ENCODE results near the gene LATS2. TPM values are rescaled to one million over a fixed set of nuclear protein-coding genes. Genes with fewer than 3 reads are reported as not detected.

The LATS2 gene
- total RNA-seq, 3 donors from 2014 or later = 15.1 to 35.2 (median 21.6) TPM

- TF ChIP-seq, protein P1, sequence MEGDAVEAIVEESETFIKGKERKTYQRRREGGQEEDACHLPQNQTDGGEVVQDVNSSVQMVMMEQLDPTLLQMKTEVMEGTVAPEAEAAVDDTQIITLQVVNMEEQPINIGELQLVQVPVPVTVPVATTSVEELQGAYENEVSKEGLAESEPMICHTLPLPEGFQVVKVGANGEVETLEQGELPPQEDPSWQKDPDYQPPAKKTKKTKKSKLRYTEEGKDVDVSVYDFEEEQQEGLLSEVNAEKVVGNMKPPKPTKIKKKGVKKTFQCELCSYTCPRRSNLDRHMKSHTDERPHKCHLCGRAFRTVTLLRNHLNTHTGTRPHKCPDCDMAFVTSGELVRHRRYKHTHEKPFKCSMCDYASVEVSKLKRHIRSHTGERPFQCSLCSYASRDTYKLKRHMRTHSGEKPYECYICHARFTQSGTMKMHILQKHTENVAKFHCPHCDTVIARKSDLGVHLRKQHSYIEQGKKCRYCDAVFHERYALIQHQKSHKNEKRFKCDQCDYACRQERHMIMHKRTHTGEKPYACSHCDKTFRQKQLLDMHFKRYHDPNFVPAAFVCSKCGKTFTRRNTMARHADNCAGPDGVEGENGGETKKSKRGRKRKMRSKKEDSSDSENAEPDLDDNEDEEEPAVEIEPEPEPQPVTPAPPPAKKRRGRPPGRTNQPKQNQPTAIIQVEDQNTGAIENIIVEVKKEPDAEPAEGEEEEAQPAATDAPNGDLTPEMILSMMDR (IDR thresholded peaks at IDR 0.05) = no peak
- TF ChIP-seq POLR2AphosphoS5 (IDR thresholded peaks at IDR 0.05) (no peak), POLR2A (IDR thresholded peaks at IDR 0.05) (no peak)
- H3K9me3 ChIP-seq = no peaks in the 10 kb centered on the region
- no peak overlapping the region for H3K27ac ChIP-seq
- intact Hi-C loops (cut with DNase I; ENCODE audit: low total_unique reads) = no loop called here
- no peak overlapping the region for H3K4me3 ChIP-seq
- no peaks in the 10 kb centered on the region for H3K27me3 ChIP-seq
- DNase-seq (ENCODE audit: low spot score in 2 of 2) = no peak
- peaks cover 20% of the 10 kb centered on the region for H3K36me3 ChIP-seq
- no peaks in the 10 kb centered on the region for H3K4me1 ChIP-seq
Observed at GRCh38 chr13:20980430-20980829, 81.0 kb downstream of the LATS2 start.

DNA sequence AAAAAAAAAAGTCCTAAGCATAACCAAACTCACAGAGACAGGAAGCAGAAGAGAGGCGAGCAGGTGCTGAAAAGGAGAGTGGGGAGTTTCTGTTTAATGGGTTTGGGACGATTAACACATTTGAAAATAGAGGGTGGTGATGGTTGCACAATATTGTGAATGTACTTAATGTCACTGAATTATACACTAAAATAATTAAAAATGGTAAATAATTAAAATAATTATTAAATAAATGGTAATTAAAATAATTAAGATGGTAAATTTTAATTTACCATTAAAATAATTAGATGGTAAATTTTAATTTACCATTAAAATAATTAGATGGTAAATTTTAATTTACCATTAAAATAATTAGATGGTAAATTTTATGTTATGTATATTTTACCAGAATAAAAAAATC lies 84.0 kb downstream of the LATS2 start:
- Histone ChIP-seq H3K4me3 (no peak overlapping the region), H3K27ac (no peak overlapping the region), H3K27me3 (no peaks in the 10 kb centered on the region), H3K4me1 (no peaks in the 10 kb centered on the region), H3K9me3 (no peaks in the 10 kb centered on the region), H3K36me3 (peaks cover 14% of the 10 kb centered on the region)
- intact Hi-C loops (cut with DNase I; ENCODE audit: low total_unique reads) = no loop called here
- TF ChIP-seq POLR2AphosphoS5 (IDR thresholded peaks at IDR 0.05) (no peak), POLR2A (IDR thresholded peaks at IDR 0.05) (no peak)
- TF ChIP-seq, protein P1 (IDR thresholded peaks at IDR 0.05) = no peak
- DNase-seq (ENCODE audit: low spot score in 2 of 2) = no peak

- no peak for DNase-seq (ENCODE audit: low spot score in 2 of 2)
- no peak overlapping the region for H3K27ac ChIP-seq
- no peak overlapping the region for H3K4me3 ChIP-seq
- H3K27me3 ChIP-seq = no peaks in the 10 kb centered on the region
- no peaks in the 10 kb centered on the region for H3K4me1 ChIP-seq
- no peaks in the 10 kb centered on the region for H3K9me3 ChIP-seq
- intact Hi-C loops (cut with DNase I; ENCODE audit: low total_unique reads) = no loop called here
- TF ChIP-seq, protein P1 (IDR thresholded peaks at IDR 0.05) = no peak
- TF ChIP-seq POLR2A (IDR thresholded peaks at IDR 0.05) (no peak), POLR2AphosphoS5 (IDR thresholded peaks at IDR 0.05) (no peak)
- no peaks in the 10 kb centered on the region for H3K36me3 ChIP-seq
Observed at GRCh38 chr13:20974981-20975585, 86.3 kb downstream of the LATS2 start.

GRCh38 chr13:20973886-20974425 lies 87.4 kb downstream of the LATS2 start:
- H3K27ac ChIP-seq = no peak overlapping the region
- no peaks in the 10 kb centered on the region for H3K27me3 ChIP-seq
- intact Hi-C loops (cut with DNase I; ENCODE audit: low total_unique reads) = no loop called here
- no peaks in the 10 kb centered on the region for H3K36me3 ChIP-seq
- H3K9me3 ChIP-seq = no peaks in the 10 kb centered on the region
- H3K4me1 ChIP-seq = no peaks in the 10 kb centered on the region
- TF ChIP-seq, protein P1 (IDR thresholded peaks at IDR 0.05) = no peak
- TF ChIP-seq POLR2A (IDR thresholded peaks at IDR 0.05) = no peak
- H3K4me3 ChIP-seq = no peak overlapping the region
- DNase-seq (ENCODE audit: low spot score in 2 of 2) = no peak

- H3K4me1 ChIP-seq = no peaks in the 10 kb centered on the region
- H3K27me3 ChIP-seq = no peaks in the 10 kb centered on the region
- no peaks in the 10 kb centered on the region for H3K36me3 ChIP-seq
- no peak overlapping the region for H3K27ac ChIP-seq
- intact Hi-C loops (cut with DNase I; ENCODE audit: low total_unique reads) = no loop called here
- H3K4me3 ChIP-seq = no peak overlapping the region
- TF ChIP-seq POLR2A (IDR thresholded peaks at IDR 0.05) (no peak), POLR2AphosphoS5 (IDR thresholded peaks at IDR 0.05) (no peak)
- TF ChIP-seq, protein P1 (IDR thresholded peaks at IDR 0.05) = no peak
- no peaks in the 10 kb centered on the region for H3K9me3 ChIP-seq
- DNase-seq (ENCODE audit: low spot score in 2 of 2) = no peak
Observed at GRCh38 chr13:20972731-20973130, 88.7 kb downstream of the LATS2 start.
